Hematopoietic multipotent progenitor cell treated with erythropoietin and hydrocortisone succinate and interleukin-3 and kit ligand, for 8 days (in vitro differentiated cells): ENCODE data around the gene ATP8B4.

Source experiments
- DNase-seq: peaks from one replicate; pipeline ENCODE4 v3.0.0-alpha.2; 2015

Gene ATP8B4

GRCh38 chr15:49888323-49888693, 230.7 kb downstream of the ATP8B4 start:
- DNase-seq = no peak

GRCh38 chr15:49887659-49888322, 231.2 kb downstream of the ATP8B4 start:
- DNase-seq = no peak

GRCh38 chr15:49883121-49883520, 235.9 kb downstream of the ATP8B4 start:
- DNase-seq = no peak

- no peak for DNase-seq
These were observed 237.2 kb downstream of the ATP8B4 start for GRCh38 chr15:49881866-49882265.

GRCh38 chr15:49881433-49881832, 237.6 kb downstream of the ATP8B4 start:
- no peak for DNase-seq

- no peak for DNase-seq
These were observed 241.0 kb downstream of the ATP8B4 start for GRCh38 chr15:49877873-49878521.

GRCh38 chr15:49877117-49877872, 241.7 kb downstream of the ATP8B4 start:
- no peak for DNase-seq

- peak; percentile 5 for DNase-seq
These were observed 242.5 kb downstream of the ATP8B4 start for GRCh38 chr15:49876401-49877038.

GRCh38 chr15:49875392-49875791, 243.6 kb downstream of the ATP8B4 start:
- DNase-seq = no peak

- no peak for DNase-seq
These were observed 248.6 kb downstream of the ATP8B4 start for GRCh38 chr15:49870472-49870871.

- no peak for DNase-seq
These were observed 250.7 kb downstream of the ATP8B4 start for GRCh38 chr15:49868348-49868747.

GRCh38 chr15:49865925-49866757, 252.9 kb downstream of the ATP8B4 start:
- no peak for DNase-seq

- no peak for DNase-seq
These were observed 254.8 kb downstream of the ATP8B4 start for GRCh38 chr15:49864251-49864650.

- no peak for DNase-seq
These were observed 255.4 kb downstream of the ATP8B4 start for GRCh38 chr15:49863431-49864224.

GRCh38 chr15:49860101-49860500, 258.9 kb downstream of the ATP8B4 start:
- DNase-seq = no peak

- no peak for DNase-seq
These were observed 261.2 kb downstream of the ATP8B4 start for GRCh38 chr15:49857496-49858475.

- no peak for DNase-seq
These were observed 263.0 kb downstream of the ATP8B4 start for GRCh38 chr15:49855917-49856637.

- no peak for DNase-seq
These were observed 266.3 kb downstream of the ATP8B4 start for GRCh38 chr15:49852756-49853155.

GRCh38 chr15:49848807-49849206, 270.2 kb downstream of the ATP8B4 start:
- no peak for DNase-seq

- no peak for DNase-seq
These were observed 270.7 kb downstream of the ATP8B4 start for GRCh38 chr15:49848282-49848724.
